Thoracic aorta (tissue), 2 donors: Measurements from ENCODE around the gene HSPA8. TPM values are rescaled to one million over a fixed set of nuclear protein-coding genes. Genes with fewer than 3 reads are reported as not detected.

Experiments
- ATAC-seq: fragments of 150-250 bp; one replicate; pipeline ENCODE4 v1.8.0; 2017; ENCODE audit warnings: low read depth; ENCODE audit not compliant: insufficient number of reproducible peaks, low FRiP score
- DNase-seq: peaks from one replicate; pipeline ENCODE4 v3.0.0-alpha.2; 2020; ENCODE audit warnings: low spot score
- H3K27ac ChIP-seq, 2 donors: fragments of 200-600 bp; sonication (generic); 1 replicate in 1 of 2; 2 replicates in 1 of 2; pipeline ENCODE4 v1.5.1; 2016; ENCODE audit warnings: mild to moderate bottlenecking in 2 of 2, moderate library complexity in 2 of 2
- H3K27me3 ChIP-seq: fragments of 200-600 bp; sonication (generic); replicated peaks from 2 replicates; pipeline ENCODE4 v1.6.0; 2016; ENCODE audit warnings: mild to moderate bottlenecking; ENCODE audit not compliant: insufficient read depth
- H3K36me3 ChIP-seq: fragments of 200-600 bp; sonication (generic); one replicate; pipeline ENCODE4 v1.5.1; 2016
- H3K4me1 ChIP-seq, 2 donors: fragments of 200-600 bp; sonication (generic); 1 replicate in 1 of 2; 2 replicates in 1 of 2; pipeline versions ENCODE4 v1.5.1 to v1.6.0; 2016; ENCODE audit warnings: low read depth in 2 of 2, mild to moderate bottlenecking in 1 of 2; ENCODE audit not compliant: control insufficient read depth in 1 of 2
- H3K4me3 ChIP-seq: fragments of 200-600 bp; sonication (generic); 2 replicates; pipeline ENCODE4 v1.5.1; 2016; ENCODE audit warnings: mild to moderate bottlenecking
- H3K9me3 ChIP-seq: fragments of 200-600 bp; sonication (generic); 2 replicates; pipeline ENCODE4 v1.5.1; 2016
- total RNA-seq, 2 donors: library from RNA; depleted of rRNA; stranded (reverse); fragments of >200 nt; gene quantifications; one replicate each; pipeline versions ENCODE4 v1.1.0 to v1.2.3, GENCODE V29; 2016
- TF ChIP-seq, protein P1 (sequence below): fragments of 200-600 bp; sonication (generic); IDR thresholded peaks from one replicate; pipeline ENCODE4 v1.5.1; 2019; ENCODE audit warnings: antibody characterized with exemption

The HSPA8 gene
- total RNA-seq, 2 donors from 2014 or later, result 728 to 947 TPM

DNA sequence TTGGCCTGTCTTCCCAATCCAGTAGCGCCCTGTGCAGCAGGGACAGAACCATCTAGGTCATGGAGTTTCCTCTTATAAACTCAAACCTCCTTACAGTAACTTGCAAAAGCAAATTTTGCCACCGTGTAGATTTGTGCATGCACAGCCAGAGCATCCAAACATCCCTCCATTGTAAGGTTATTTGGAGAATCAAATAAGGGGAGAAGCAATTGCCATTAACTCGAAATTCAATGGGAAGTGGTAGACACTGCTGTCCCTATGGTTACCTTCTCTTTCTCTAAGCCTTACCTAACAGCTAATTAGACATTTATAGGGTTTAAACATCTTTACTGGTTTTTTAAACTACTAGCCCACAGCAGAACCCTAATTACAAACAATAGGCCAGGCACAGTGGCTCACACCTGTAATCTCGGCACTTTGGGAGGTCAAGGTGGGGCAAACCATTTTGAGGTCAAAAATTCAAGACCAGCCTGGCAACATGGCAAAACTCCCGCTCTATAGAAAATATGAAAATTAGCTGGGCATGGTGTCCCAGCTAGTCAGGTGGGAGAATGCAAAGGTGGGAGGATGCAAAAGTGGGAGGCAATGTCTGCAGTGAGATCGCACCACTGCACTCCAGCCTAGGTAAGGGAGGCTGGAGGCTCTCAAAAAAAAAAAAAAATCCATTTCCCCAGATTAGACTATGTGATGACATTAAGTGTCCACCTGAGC is 6.6 kb downstream of the HSPA8 start:
- Histone ChIP-seq H3K36me3 (peaks cover 61% of the 10 kb centered on the region), H3K4me1 (peaks cover 26 to 40% of the 10 kb centered on the region in 2 donors), H3K27me3 (no peaks in the 10 kb centered on the region), H3K27ac (no peak overlapping the region), H3K4me3 (no peak overlapping the region), H3K9me3 (no peaks in the 10 kb centered on the region)
- ATAC-seq (no peak), DNase-seq (no peak)
- TF ChIP-seq, protein P1, sequence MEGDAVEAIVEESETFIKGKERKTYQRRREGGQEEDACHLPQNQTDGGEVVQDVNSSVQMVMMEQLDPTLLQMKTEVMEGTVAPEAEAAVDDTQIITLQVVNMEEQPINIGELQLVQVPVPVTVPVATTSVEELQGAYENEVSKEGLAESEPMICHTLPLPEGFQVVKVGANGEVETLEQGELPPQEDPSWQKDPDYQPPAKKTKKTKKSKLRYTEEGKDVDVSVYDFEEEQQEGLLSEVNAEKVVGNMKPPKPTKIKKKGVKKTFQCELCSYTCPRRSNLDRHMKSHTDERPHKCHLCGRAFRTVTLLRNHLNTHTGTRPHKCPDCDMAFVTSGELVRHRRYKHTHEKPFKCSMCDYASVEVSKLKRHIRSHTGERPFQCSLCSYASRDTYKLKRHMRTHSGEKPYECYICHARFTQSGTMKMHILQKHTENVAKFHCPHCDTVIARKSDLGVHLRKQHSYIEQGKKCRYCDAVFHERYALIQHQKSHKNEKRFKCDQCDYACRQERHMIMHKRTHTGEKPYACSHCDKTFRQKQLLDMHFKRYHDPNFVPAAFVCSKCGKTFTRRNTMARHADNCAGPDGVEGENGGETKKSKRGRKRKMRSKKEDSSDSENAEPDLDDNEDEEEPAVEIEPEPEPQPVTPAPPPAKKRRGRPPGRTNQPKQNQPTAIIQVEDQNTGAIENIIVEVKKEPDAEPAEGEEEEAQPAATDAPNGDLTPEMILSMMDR, result no peak

DNA sequence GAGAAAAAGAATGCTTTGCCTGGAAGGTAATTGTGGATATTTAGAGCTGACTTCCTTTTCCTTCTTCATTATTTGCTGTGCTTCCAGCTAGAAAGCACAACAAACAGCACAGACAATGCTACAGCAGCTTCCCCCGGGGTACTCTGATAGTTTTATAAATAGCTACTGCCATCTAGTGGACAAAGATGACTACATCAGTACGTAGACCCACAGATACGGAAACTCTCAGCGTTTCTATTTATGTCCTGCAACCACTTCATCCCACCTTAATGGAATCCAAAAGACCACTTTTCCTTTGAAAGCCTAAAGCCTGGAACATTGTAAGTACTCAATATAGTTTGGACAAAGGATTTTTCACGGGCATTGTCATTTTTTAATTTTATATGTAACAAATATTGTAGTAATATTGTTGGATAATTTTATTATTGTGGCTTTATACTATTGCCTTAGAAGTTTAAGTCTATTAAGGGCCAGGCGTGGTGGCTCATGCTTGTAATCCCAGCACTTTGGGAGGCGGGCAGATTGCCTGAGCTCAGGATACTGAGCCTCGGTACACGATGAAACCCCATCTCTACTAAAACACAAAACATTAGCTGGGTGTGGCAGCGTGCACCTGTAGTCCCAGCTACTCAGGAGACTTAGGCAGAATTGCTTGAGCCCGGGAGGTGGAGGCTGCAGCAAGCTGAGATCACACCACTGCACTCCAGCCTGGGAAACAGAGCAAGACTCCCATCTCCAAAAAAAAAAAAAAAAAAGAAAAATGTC is 7.5 kb downstream of the HSPA8 start:
- Histone ChIP-seq H3K4me1 (peaks cover 17 to 31% of the 10 kb centered on the region in 2 donors), H3K36me3 (peaks cover 52% of the 10 kb centered on the region), H3K27ac (no peak overlapping the region), H3K9me3 (no peaks in the 10 kb centered on the region), H3K27me3 (no peaks in the 10 kb centered on the region), H3K4me3 (no peak overlapping the region)
- DNase-seq, result no peak
- TF ChIP-seq, protein P1, result peak; percentile 70
- no peak for ATAC-seq

DNA sequence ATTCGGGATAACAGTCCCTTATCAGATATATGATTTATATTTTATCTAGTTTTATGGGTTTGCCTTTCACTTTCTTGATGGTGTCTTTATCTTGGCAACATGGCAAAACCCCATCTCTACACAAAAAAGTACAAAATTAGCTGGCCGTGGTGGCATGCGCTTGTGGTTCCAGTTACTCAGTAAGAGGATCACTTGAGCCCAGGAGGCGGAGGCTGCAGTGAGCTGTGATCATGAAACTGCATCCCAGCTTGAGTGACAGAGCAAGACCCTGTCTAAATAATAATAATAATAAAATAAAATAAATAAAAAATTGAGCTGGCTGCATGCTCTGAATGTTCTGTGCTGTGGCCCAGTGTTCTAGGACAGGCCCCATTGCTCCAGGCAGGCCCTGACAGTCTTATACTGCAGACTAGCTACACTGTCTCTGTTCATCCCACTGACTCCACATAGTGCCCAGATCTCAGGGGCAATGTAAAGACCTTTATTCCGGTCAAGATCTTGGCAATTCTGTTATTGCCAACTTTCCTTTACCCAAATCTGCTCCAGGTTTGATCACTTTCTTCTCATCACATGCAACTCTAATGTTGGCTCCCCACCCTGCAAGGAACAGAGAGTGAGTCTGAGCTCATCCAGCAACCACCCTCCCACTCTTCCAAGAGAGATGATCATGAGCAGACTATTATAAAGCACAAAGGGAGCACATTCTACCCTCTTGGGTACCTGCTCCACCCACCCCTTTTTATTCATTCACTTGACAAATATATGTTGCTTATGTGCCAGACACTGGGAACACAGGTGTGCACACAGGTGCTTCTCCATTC is 8.8 kb downstream of the HSPA8 start:
- TF ChIP-seq, protein P1, result no peak
- no peak overlapping the region for H3K4me3 ChIP-seq
- DNase-seq (no peak), ATAC-seq (no peak)
- H3K4me1 ChIP-seq, result peaks cover 6 to 18% of the 10 kb centered on the region in 2 donors
- no peak overlapping the region for H3K27ac ChIP-seq
- H3K27me3 ChIP-seq, result no peaks in the 10 kb centered on the region
- H3K36me3 ChIP-seq, result peaks cover 38% of the 10 kb centered on the region
- H3K9me3 ChIP-seq, result no peaks in the 10 kb centered on the region

DNA sequence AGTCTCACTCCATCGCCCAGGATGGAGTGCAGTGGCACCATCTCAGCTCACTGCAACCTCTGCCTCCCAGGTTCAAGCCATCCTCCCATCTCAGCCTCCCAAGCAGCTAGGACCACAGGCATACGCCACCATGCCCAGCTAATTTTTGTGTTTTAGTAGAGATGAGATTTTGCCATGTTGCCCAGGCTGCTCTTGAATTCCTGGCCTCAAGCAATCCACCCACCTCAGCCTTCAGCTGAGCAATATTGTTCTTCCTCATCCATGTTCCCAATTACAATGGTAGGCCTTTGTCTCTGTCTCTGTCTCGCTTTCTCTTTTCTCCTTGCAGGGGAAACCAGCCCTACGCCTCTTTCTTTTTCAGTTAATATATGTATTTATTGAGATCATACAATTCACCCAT is 10.3 kb downstream of the HSPA8 start:
- Histone ChIP-seq H3K27ac (no peak overlapping the region), H3K9me3 (no peaks in the 10 kb centered on the region), H3K4me3 (no peak overlapping the region), H3K4me1 (peaks cover 0 to 3% of the 10 kb centered on the region in 2 donors), H3K27me3 (no peaks in the 10 kb centered on the region), H3K36me3 (peaks cover 24% of the 10 kb centered on the region)
- TF ChIP-seq, protein P1, result no peak
- no peak for ATAC-seq
- DNase-seq, result no peak

DNA sequence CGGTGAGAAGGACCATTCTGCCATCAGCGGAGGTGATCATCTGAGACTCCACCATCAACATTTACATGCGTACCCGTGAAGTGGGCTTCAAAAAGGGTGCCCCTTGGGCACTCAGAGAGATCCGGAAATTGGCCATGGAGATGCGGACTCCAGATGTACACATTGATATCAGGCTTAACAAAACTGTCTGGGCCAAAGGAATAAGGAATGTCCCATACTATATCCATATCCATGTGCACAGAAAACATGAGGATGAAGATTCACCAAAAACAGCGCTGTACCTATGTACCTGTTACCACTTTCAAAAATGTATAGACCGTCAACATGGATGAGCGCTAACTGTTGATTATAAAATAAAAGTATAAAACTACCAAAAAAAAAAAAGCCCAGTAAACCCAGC is 10.8 kb downstream of the HSPA8 start:
- no peak overlapping the region for H3K4me3 ChIP-seq
- TF ChIP-seq, protein P1, result no peak
- H3K27me3 ChIP-seq, result no peaks in the 10 kb centered on the region
- H3K9me3 ChIP-seq, result no peaks in the 10 kb centered on the region
- no peak for ATAC-seq
- DNase-seq, result no peak
- H3K36me3 ChIP-seq, result peaks cover 20% of the 10 kb centered on the region
- H3K27ac ChIP-seq, result no peak overlapping the region
- H3K4me1 ChIP-seq, result no peaks in the 10 kb centered on the region
